ENCODE results near the gene CAV3.

GRCh38 chr3:8702560-8702959, 31.0 kb upstream of the CAV3 start:
- TF ChIP-seq REST (tag by site-specific recombination; IDR thresholded peaks at IDR 0.05) (no peak), REPIN1 (tag by site-specific recombination; IDR thresholded peaks at IDR 0.05; ENCODE audit: low read depth) (no peak), CTCF (tag by site-specific recombination; IDR thresholded peaks at IDR 0.05) (no peak), ZNF23 (tag by site-specific recombination; IDR thresholded peaks at IDR 0.05; ENCODE audit: borderline replicate concordance) (no peak), ZNF791 (tag by site-specific recombination; IDR thresholded peaks at IDR 0.05) (no peak), KLF1 (tag by site-specific recombination; IDR thresholded peaks at IDR 0.05) (no peak), ZBTB11 (tag by site-specific recombination; conservative IDR thresholded peaks at IDR 0.05; ENCODE audit: low read depth) (no peak), ZNF280D (tag by site-specific recombination; IDR thresholded peaks at IDR 0.05) (no peak), ZNF239 (tag by site-specific recombination; IDR thresholded peaks at IDR 0.05) (no peak), TSHZ1 (tag by site-specific recombination; IDR thresholded peaks at IDR 0.05; ENCODE audit: borderline replicate concordance) (no peak), ZBTB44 (tag by site-specific recombination; IDR thresholded peaks at IDR 0.05) (no peak), ZNF548 (tag by site-specific recombination; IDR thresholded peaks at IDR 0.05) (no peak)
